WTC11 (cell line): ENCODE results near the gene BMPR1B. TPM values are rescaled to one million over a fixed set of nuclear protein-coding genes. Genes with fewer than 3 reads are reported as not detected.

Experiments used
- ATAC-seq: fragments of 200-7000 bp; cut with Tn5 transposase; 2 replicates; pipeline ENCODE4 v1.10.0; 2021; ENCODE audit warnings: mild to moderate bottlenecking, moderate library complexity
- CTCF ChIA-PET: fragments of 300-600 bp; sonication (Branson Sonifier 250); formaldehyde crosslinking; loops from one replicate; lab custom pipeline; 2021; ENCODE audit warnings: antibody characterized with exemption; lab: Charles Lee
- POLR2A ChIA-PET: fragments of 350-600 bp; sonication (Branson Sonifier 250); formaldehyde crosslinking; loops from one replicate; lab custom pipeline; 2021; ENCODE audit warnings: antibody characterized with exemption; lab: Charles Lee
- DNase-seq: peaks from one replicate; pipeline ENCODE4 v3.0.0; 2021; ENCODE audit warnings: low spot score
- H3K27ac Mint-ChIP-seq: 2 replicates; pipeline ENCODE4 v1.8.0; 2021; ENCODE audit warnings: mixed read lengths
- H3K27me3 Mint-ChIP-seq: 2 replicates; pipeline ENCODE4 v1.8.0; 2021; ENCODE audit warnings: low read depth, mild to moderate bottlenecking, moderate library complexity, mixed read lengths
- H3K36me3 Mint-ChIP-seq: 2 replicates; pipeline ENCODE4 v1.8.0; 2021; ENCODE audit warnings: mixed read lengths
- H3K4me1 Mint-ChIP-seq: 2 replicates; pipeline ENCODE4 v1.8.0; 2022; ENCODE audit warnings: mixed read lengths
- H3K4me3 Mint-ChIP-seq: 2 replicates; pipeline ENCODE4 v1.8.0; 2021; ENCODE audit warnings: mild to moderate bottlenecking, moderate library complexity, mixed read lengths
- H3K9me3 Mint-ChIP-seq: 2 replicates; pipeline ENCODE4 v1.8.0; 2021; ENCODE audit warnings: mixed read lengths
- ARID4B ChIP-seq: sonication (generic); formaldehyde crosslinking; IDR thresholded peaks from 2 replicates; pipeline ENCODE4 v1.8.0; 2023; ENCODE audit warnings: missing genetic modification reagents, mild to moderate bottlenecking, borderline replicate concordance
- ATF3 ChIP-seq: sonication (generic); formaldehyde crosslinking; conservative IDR thresholded peaks from 2 replicates; pipeline ENCODE4 v1.8.1; 2022; ENCODE audit warnings: mild to moderate bottlenecking, missing genetic modification reagents
- CBFB ChIP-seq: sonication (generic); formaldehyde crosslinking; IDR thresholded peaks from 2 replicates; pipeline ENCODE4 v1.8.1; 2022; ENCODE audit warnings: mild to moderate bottlenecking, low read depth, missing genetic modification reagents
- CREB1 ChIP-seq: sonication (generic); formaldehyde crosslinking; IDR thresholded peaks from 2 replicates; pipeline ENCODE4 v1.8.0; 2023; ENCODE audit warnings: mild to moderate bottlenecking, missing genetic modification reagents
- ELF4 ChIP-seq: sonication (generic); formaldehyde crosslinking; IDR thresholded peaks from 2 replicates; pipeline ENCODE4 v1.8.1; 2022; ENCODE audit warnings: low read depth, mild to moderate bottlenecking, moderate library complexity, missing genetic modification reagents
- EMX1 ChIP-seq: fragments of 250-450 bp; sonication (Bioruptor Pico); IDR thresholded peaks from 2 replicates; pipeline ENCODE4 v1.8.0; 2021; ENCODE audit warnings: mild to moderate bottlenecking
- ETV6 ChIP-seq: sonication (generic); formaldehyde crosslinking; IDR thresholded peaks from 2 replicates; pipeline ENCODE4 v1.8.1; 2022; ENCODE audit warnings: mild to moderate bottlenecking, missing genetic modification reagents
- FOXK1 ChIP-seq: sonication (generic); formaldehyde crosslinking; IDR thresholded peaks from 2 replicates; pipeline ENCODE4 v1.8.0; 2022; ENCODE audit warnings: mild to moderate bottlenecking, moderate library complexity, missing genetic modification reagents
- FOXP1 ChIP-seq: sonication (generic); formaldehyde crosslinking; IDR thresholded peaks from 2 replicates; pipeline ENCODE4 v1.8.0; 2022; ENCODE audit warnings: missing genetic modification reagents, mild to moderate bottlenecking, moderate library complexity, borderline replicate concordance
- GRHL2 ChIP-seq: fragments of 250-450 bp; sonication (Bioruptor Pico); IDR thresholded peaks from 2 replicates; pipeline ENCODE4 v1.8.0; 2022; ENCODE audit warnings: mild to moderate bottlenecking, moderate library complexity; ENCODE audit not compliant: insufficient replicate concordance, severe bottlenecking
- JAZF1 ChIP-seq: fragments of 250-450 bp; sonication (Bioruptor Pico); IDR thresholded peaks from 2 replicates; pipeline ENCODE4 v1.9.0; 2021; ENCODE audit warnings: moderate library complexity, mild to moderate bottlenecking, inconsistent platforms
- KAT7 ChIP-seq: sonication (generic); formaldehyde crosslinking; IDR thresholded peaks from 2 replicates; pipeline ENCODE4 v1.8.1; 2023; ENCODE audit warnings: missing genetic modification reagents, mild to moderate bottlenecking, borderline replicate concordance
- MLX ChIP-seq: sonication (generic); formaldehyde crosslinking; IDR thresholded peaks from 2 replicates; pipeline ENCODE4 v1.8.1; 2023; ENCODE audit warnings: mild to moderate bottlenecking, missing genetic modification reagents, moderate library complexity
- NFATC4 ChIP-seq: fragments of 250-450 bp; sonication (Bioruptor Pico); IDR thresholded peaks from 2 replicates; pipeline ENCODE4 v1.9.0; 2021; ENCODE audit warnings: mild to moderate bottlenecking
- NR1H2 ChIP-seq: sonication (generic); formaldehyde crosslinking; IDR thresholded peaks from 2 replicates; pipeline ENCODE4 v1.9.0; 2021; ENCODE audit warnings: mild to moderate bottlenecking, moderate library complexity, missing genetic modification reagents
- NR2C2 ChIP-seq: sonication (generic); formaldehyde crosslinking; IDR thresholded peaks from 2 replicates; pipeline ENCODE4 v1.8.0; 2022; ENCODE audit warnings: mild to moderate bottlenecking, missing genetic modification reagents
- PRRX2 ChIP-seq: fragments of 250-450 bp; sonication (Bioruptor Pico); IDR thresholded peaks from 2 replicates; pipeline ENCODE4 v1.8.0; 2021; ENCODE audit warnings: mild to moderate bottlenecking
- SMAD3 ChIP-seq: sonication (generic); formaldehyde crosslinking; IDR thresholded peaks from 2 replicates; pipeline ENCODE4 v1.8.0; 2022; ENCODE audit warnings: missing genetic modification reagents, mild to moderate bottlenecking, borderline replicate concordance
- SP1 ChIP-seq: sonication (generic); formaldehyde crosslinking; conservative IDR thresholded peaks from 2 replicates; pipeline ENCODE4 v1.8.1; 2022; ENCODE audit warnings: missing genetic modification reagents
- TCF7 ChIP-seq: sonication (generic); formaldehyde crosslinking; IDR thresholded peaks from 2 replicates; pipeline ENCODE4 v1.8.0; 2022; ENCODE audit warnings: mild to moderate bottlenecking, low read depth, missing genetic modification reagents, moderate library complexity
- TEAD1 ChIP-seq: sonication (generic); formaldehyde crosslinking; IDR thresholded peaks from 2 replicates; pipeline ENCODE4 v1.8.0; 2022; ENCODE audit warnings: mild to moderate bottlenecking, missing genetic modification reagents
- ZNF121 ChIP-seq: sonication (generic); formaldehyde crosslinking; IDR thresholded peaks from 2 replicates; pipeline ENCODE4 v1.8.0; 2023; ENCODE audit warnings: missing genetic modification reagents
- ZNF317 ChIP-seq: sonication (generic); formaldehyde crosslinking; IDR thresholded peaks from 2 replicates; pipeline ENCODE4 v1.8.1; 2023; ENCODE audit warnings: low read depth, mild to moderate bottlenecking, moderate library complexity, missing genetic modification reagents, borderline replicate concordance
- ZNF423 ChIP-seq: fragments of 250-450 bp; sonication (Bioruptor Pico); IDR thresholded peaks from 2 replicates; pipeline ENCODE4 v2.1.2; 2022; ENCODE audit warnings: mild to moderate bottlenecking, moderate library complexity
- total RNA-seq: library from RNA; stranded (reverse); gene quantifications from 3 replicates; pipeline ENCODE4 v1.2.3, GENCODE V29; 2021

BMPR1B gene
- total RNA-seq, 1 experiment from 2014 or later: 0.77 TPM

DNA sequence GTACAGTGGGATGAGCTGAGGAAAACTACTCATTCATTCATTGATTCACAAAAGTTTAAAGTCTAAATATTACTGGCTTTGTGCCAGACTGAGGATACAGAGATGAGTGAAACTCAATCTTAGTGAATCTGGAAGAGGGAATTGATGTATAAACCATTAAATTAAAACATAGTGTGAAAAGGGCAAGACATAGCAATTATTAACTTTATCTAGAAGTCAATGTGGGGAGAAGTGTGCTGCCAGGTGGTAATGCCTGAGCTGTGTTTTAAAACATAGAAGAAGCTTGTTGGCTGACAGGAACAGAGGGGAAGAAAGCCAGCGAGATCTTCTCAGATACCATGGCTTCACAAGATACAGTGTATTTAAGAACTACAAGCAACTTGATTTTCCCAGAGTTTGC lies 153.4 kb downstream of the BMPR1B start:
- Mint-ChIP-seq H3K4me1 (peaks cover 13% of the 10 kb centered on the region), H3K4me3 (no peak overlapping the region), H3K27ac (no peak overlapping the region), H3K9me3 (peaks cover 27% of the 10 kb centered on the region), H3K27me3 (no peaks in the 10 kb centered on the region), H3K36me3 (peaks cover 14% of the 10 kb centered on the region)
- CTCF ChIA-PET: no interaction called here
- POLR2A ChIA-PET: no interaction called here
- DNase-seq (no peak), ATAC-seq (no peak)
- TF ChIP-seq ARID4B (CRISPR knock-in tag) (no peak), ELF4 (no peak), FOXP1 (CRISPR knock-in tag) (no peak), TEAD1 (CRISPR knock-in tag) (no peak), PRRX2 (CRISPR knock-in tag) (no peak)

DNA sequence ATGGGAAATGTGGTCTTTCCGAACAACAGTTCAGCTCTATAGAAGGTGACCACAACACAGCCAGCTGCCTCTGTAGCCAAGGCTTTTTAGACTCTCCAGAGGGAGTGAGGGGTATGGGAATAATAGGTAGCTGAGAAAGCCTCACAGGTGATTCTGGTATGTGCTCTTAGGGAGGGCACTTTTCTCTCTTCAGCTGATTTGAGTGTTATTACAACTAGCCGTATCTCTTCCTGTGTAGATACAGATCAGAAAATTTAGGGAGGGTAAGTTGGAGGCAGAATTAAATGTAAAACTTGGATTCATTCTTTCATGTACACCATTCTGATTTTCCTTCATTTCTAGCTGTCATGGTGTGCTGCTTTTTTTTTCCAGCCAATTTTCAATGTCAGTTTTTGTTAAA lies 154.9 kb downstream of the BMPR1B start:
- peaks cover 5% of the 10 kb centered on the region for H3K4me1 Mint-ChIP-seq
- ChIA-PET CTCF (interaction anchor here (0.9 kb wide), 1 partner anchor 108 kb away, joined by 3 read pairs; no protein-coding TSS in a partner anchor), POLR2A (no interaction called here)
- no peaks in the 10 kb centered on the region for H3K27me3 Mint-ChIP-seq
- DNase-seq (no peak), ATAC-seq (no peak)
- H3K27ac Mint-ChIP-seq: no peak overlapping the region
- peaks cover 42% of the 10 kb centered on the region for H3K9me3 Mint-ChIP-seq
- no peak for TF ChIP-seq EMX1 (CRISPR knock-in tag)
- TF ChIP-seq PRRX2 (CRISPR knock-in tag): no peak
- no peak for TF ChIP-seq ATF3 (CRISPR knock-in tag)
- no peak for TF ChIP-seq TEAD1 (CRISPR knock-in tag)
- no peak for TF ChIP-seq ZNF423 (CRISPR knock-in tag)
- no peak for TF ChIP-seq JAZF1 (CRISPR knock-in tag)
- TF ChIP-seq SMAD3: no peak
- TF ChIP-seq MLX (CRISPR knock-in tag): no peak
- TF ChIP-seq SP1: no peak
- no peak for TF ChIP-seq CREB1 (CRISPR knock-in tag)
- no peak for TF ChIP-seq NR1H2
- H3K4me3 Mint-ChIP-seq: no peak overlapping the region
- peaks cover 29% of the 10 kb centered on the region for H3K36me3 Mint-ChIP-seq

DNA sequence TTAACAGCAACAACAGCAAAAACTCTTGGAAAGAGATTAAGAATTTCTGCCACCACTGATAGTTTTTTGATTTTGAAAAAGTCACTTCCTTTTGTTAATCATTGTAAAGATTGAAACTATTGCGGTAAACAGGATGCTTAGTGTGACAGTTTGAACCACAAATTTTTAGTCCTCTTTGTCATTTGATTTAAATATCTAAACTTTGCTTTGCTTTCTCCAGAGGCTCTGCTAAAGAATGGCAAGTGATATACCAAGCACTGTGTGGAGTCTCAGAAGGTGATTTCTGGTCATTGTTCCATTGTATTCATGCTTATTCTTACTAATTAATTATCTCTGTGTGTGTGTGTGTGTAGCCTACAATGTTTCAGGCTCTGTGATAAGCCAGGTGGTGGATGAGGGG lies 155.6 kb downstream of the BMPR1B start:
- Mint-ChIP-seq H3K36me3 (peaks cover 33% of the 10 kb centered on the region), H3K27ac (no peak overlapping the region), H3K4me3 (no peak overlapping the region), H3K27me3 (no peaks in the 10 kb centered on the region; the same call in 1 of the 2 replicates), H3K9me3 (peaks cover 49% of the 10 kb centered on the region), H3K4me1 (0 out of 2 replicates have a peak, but pooled peaks cover 3% of the 10 kb centered on the region)
- DNase-seq (no peak), ATAC-seq (no peak)
- ChIA-PET CTCF (interaction anchor here (0.9 kb wide), 1 partner anchor 107 kb away, joined by 3 read pairs; no protein-coding TSS in a partner anchor), POLR2A (no interaction called here)
- no peak for TF ChIP-seq FOXK1 (CRISPR knock-in tag)
- no peak for TF ChIP-seq ETV6 (CRISPR knock-in tag)
- no peak for TF ChIP-seq NFATC4 (CRISPR knock-in tag)
- TF ChIP-seq ZNF121 (CRISPR knock-in tag): no peak
- TF ChIP-seq GRHL2 (CRISPR knock-in tag): no peak
- TF ChIP-seq ZNF317 (CRISPR knock-in tag): no peak
- no peak for TF ChIP-seq EMX1 (CRISPR knock-in tag)
- no peak for TF ChIP-seq NR2C2 (CRISPR knock-in tag)
- no peak for TF ChIP-seq CBFB
- TF ChIP-seq TEAD1 (CRISPR knock-in tag): no peak
- TF ChIP-seq KAT7: no peak
- no peak for TF ChIP-seq TCF7
